Measurements from ENCODE around the gene FOXJ2. TPM values are rescaled to one million over a fixed set of nuclear protein-coding genes. Genes with fewer than 3 reads are reported as not detected.

The FOXJ2 gene
- total RNA-seq, 1 experiment from 2014 or later: 6.9 TPM

GRCh38 chr12:8096281-8096915 is 63.9 kb downstream of the FOXJ2 start:
- no peak for DNase-seq
- peaks cover 6% of the 10 kb centered on the region for H3K36me3 ChIP-seq (replicated peaks; ENCODE audit: control insufficient read depth, insufficient read depth, low read length)
- no peak overlapping the region for H3K4me3 ChIP-seq (ENCODE audit: insufficient read depth, low read depth, low read length)
- no peaks in the 10 kb centered on the region for H3K27me3 ChIP-seq (ENCODE audit: control insufficient read depth, insufficient read depth, low read length)

GRCh38 chr12:8099235-8099634 is 66.7 kb downstream of the FOXJ2 start:
- H3K27me3 ChIP-seq (ENCODE audit: control insufficient read depth, insufficient read depth, low read length): no peaks in the 10 kb centered on the region
- no peak for DNase-seq
- H3K4me3 ChIP-seq (ENCODE audit: insufficient read depth, low read depth, low read length): no peak overlapping the region
- peaks cover 6% of the 10 kb centered on the region for H3K36me3 ChIP-seq (replicated peaks; ENCODE audit: control insufficient read depth, insufficient read depth, low read length)

Other genes starting within 250 kb of the FOXJ2 start
- gene NANOG, start 243.3 kb upstream of the FOXJ2 start, total RNA-seq (2014; rRNA removed; shearing (Covaris generic)): 147 and 178 TPM in 2 replicates
- gene SLC2A14, start 159.8 kb upstream of the FOXJ2 start, total RNA-seq (2014; rRNA removed; shearing (Covaris generic)): 1.4 and 1.7 TPM in 2 replicates
- 289 and 357 TPM in 2 replicates for gene SLC2A3, start 96.5 kb upstream of the FOXJ2 start, total RNA-seq (2014; rRNA removed; shearing (Covaris generic))
- gene C3AR1, start 33.6 kb downstream of the FOXJ2 start, total RNA-seq (2014; rRNA removed; shearing (Covaris generic)): not detected in 2 replicates
- gene NECAP1, start 49.6 kb downstream of the FOXJ2 start, total RNA-seq (2014; rRNA removed; shearing (Covaris generic)): 42.6 and 50.1 TPM in 2 replicates
- 0.74 TPM in 1 of 2 replicates, not detected in the other for gene CLEC4A, start 90.9 kb downstream of the FOXJ2 start, total RNA-seq (2014; rRNA removed; shearing (Covaris generic))
- not detected in 2 replicates for gene ZNF705A, start 124.3 kb downstream of the FOXJ2 start, total RNA-seq (2014; rRNA removed; shearing (Covaris generic))
- gene FAM90A1, start 194.9 kb downstream of the FOXJ2 start, total RNA-seq (2014; rRNA removed; shearing (Covaris generic)): 2.6 and 4.6 TPM in 2 replicates

Measured in H7 (cell line).